ENCODE results near the gene POLR2M. TPM values are rescaled to one million over a fixed set of nuclear protein-coding genes. Genes with fewer than 3 reads are reported as not detected.

Gene POLR2M
- total and polyA plus RNA-seq, 2 donors (not counting 3 experiments of a cell fraction or from before 2014, with no cell fraction given): 38.4 to 42.5 TPM

DNA sequence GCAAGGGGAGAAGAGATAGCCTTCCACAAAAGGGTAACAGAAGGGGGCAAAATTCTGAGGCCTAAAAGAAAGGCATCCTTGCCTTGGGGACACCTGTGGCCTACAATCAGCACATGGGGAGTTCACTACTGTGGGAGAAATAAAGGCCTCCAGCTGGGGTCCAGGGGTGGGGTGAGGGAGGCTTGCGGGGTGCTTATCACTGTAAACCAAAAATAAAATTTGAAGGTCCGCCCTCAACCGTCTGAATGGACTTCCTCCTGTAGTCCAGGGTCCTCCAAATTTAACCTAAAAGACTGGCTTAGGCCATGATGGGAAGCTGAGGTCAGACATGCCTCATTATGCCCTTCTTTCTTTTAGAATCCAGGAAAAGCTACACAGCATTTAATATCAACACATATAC is 2.1 kb upstream of the POLR2M start:
- dilution Hi-C loops (cut with MboI; ENCODE audit: extremely low pct_ligation_motif_present, low sequenced_read_pairs): no loop called here
- no peak overlapping the region for H2AFZ ChIP-seq (ENCODE audit: low read depth, low read length)
- TF ChIP-seq POLR2A (IDR thresholded peaks at IDR 0.05; ENCODE audit: low read depth, low read length) (no peak), POLR2AphosphoS5 (IDR thresholded peaks at IDR 0.05; ENCODE audit: insufficient read depth, low read depth, low read length) (no peak), GATA2 (IDR thresholded peaks at IDR 0.05; ENCODE audit: insufficient read depth, insufficient read length, low read depth, low read length) (no peak), MYC (IDR thresholded peaks at IDR 0.05; ENCODE audit: low read depth, low read length) (no peak), JUN (IDR thresholded peaks at IDR 0.05; ENCODE audit: borderline replicate concordance, insufficient read depth, insufficient read length, low read depth) (no peak), FOS (IDR thresholded peaks at IDR 0.05; ENCODE audit: borderline replicate concordance, insufficient read depth, low read length) (no peak)
- TF ChIP-seq, protein P1, sequence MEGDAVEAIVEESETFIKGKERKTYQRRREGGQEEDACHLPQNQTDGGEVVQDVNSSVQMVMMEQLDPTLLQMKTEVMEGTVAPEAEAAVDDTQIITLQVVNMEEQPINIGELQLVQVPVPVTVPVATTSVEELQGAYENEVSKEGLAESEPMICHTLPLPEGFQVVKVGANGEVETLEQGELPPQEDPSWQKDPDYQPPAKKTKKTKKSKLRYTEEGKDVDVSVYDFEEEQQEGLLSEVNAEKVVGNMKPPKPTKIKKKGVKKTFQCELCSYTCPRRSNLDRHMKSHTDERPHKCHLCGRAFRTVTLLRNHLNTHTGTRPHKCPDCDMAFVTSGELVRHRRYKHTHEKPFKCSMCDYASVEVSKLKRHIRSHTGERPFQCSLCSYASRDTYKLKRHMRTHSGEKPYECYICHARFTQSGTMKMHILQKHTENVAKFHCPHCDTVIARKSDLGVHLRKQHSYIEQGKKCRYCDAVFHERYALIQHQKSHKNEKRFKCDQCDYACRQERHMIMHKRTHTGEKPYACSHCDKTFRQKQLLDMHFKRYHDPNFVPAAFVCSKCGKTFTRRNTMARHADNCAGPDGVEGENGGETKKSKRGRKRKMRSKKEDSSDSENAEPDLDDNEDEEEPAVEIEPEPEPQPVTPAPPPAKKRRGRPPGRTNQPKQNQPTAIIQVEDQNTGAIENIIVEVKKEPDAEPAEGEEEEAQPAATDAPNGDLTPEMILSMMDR (IDR thresholded peaks at IDR 0.05; ENCODE audit: extremely low read depth in 1 of 2, insufficient read depth in 1 of 2, low read depth in 1 of 2, low read length in 2 of 2): no peak
- H3K4me3 ChIP-seq (replicated peaks in 1 of 3; ENCODE audit: insufficient read depth in 1 of 3, low read depth in 1 of 3, low read length in 3 of 3): no peak overlapping the region
- no peak overlapping the region for H3K27ac ChIP-seq (ENCODE audit: insufficient read depth, low read depth, low read length)
- POLR2A ChIA-PET: no interaction called here
- H3K79me2 ChIP-seq (ENCODE audit: control insufficient read depth, insufficient read depth, low read length): peaks cover 26% of the 10 kb centered on the region
- H3K9ac ChIP-seq (replicated peaks; ENCODE audit: extremely low read depth, insufficient read depth, low read length): no peak overlapping the region
- no peaks in the 10 kb centered on the region for H3K27me3 ChIP-seq (ENCODE audit: control insufficient read depth in 2 of 2, insufficient read depth in 2 of 2, low read length in 2 of 2)
- H3K9me1 ChIP-seq (replicated peaks; ENCODE audit: control insufficient read depth, extremely low read depth, insufficient read depth, low read length): no peaks in the 10 kb centered on the region
- no peaks in the 10 kb centered on the region for H4K20me1 ChIP-seq (replicated peaks; ENCODE audit: control insufficient read depth, extremely low read depth, insufficient read depth, low read length)
- intact Hi-C loops (cut with micrococcal nuclease): no loop called here
- peaks cover 0 to 5% of the 10 kb centered on the region in 2 experiments for H3K36me3 ChIP-seq (ENCODE audit: control insufficient read depth in 2 of 2, extremely low read depth in 1 of 2, insufficient read depth in 2 of 2, low read length in 2 of 2)
- no peak for FAIRE-seq
- no peak for DNase-seq (ENCODE audit: low read depth, low spot score)
- H3K4me1 ChIP-seq (ENCODE audit: control insufficient read depth, extremely low read depth, insufficient read depth, low read length): peaks cover 16% of the 10 kb centered on the region
- H3K4me2 ChIP-seq (ENCODE audit: insufficient read depth, low read length): no peak overlapping the region
- CTCF ChIA-PET: no interaction called here
- H3K9me3 ChIP-seq (replicated peaks; ENCODE audit: control insufficient read depth, insufficient read depth, low read length): no peaks in the 10 kb centered on the region
- no TSS peak for BruUV-seq (replicated peaks)
